Measurements from ENCODE around the gene EIF3K. TPM values are rescaled to one million over a fixed set of nuclear protein-coding genes. Genes with fewer than 3 reads are reported as not detected.
"Not testable (repeated sequence)": the region's sequence is repeated elsewhere in the genome, so short reads cannot be mapped to it uniquely, and the experiment has no call there.

EIF3K gene
- 358 and 549 TPM in 2 replicates for total RNA-seq (2014; rRNA removed; shearing (Covaris generic))

- DNase-seq (ENCODE audit: low spot score), result peak; percentile 99
These were observed at the start of gene EIF3K for GRCh38 chr19:38618590-38619360. EIF3K (plus strand) TSS chr19:38619188; CDS start chr19:38619269, 81 bp downstream.

- no peak for DNase-seq (ENCODE audit: low spot score)
These were observed 49.5 kb upstream of the EIF3K start for GRCh38 chr19:38569368-38569983.

GRCh38 chr19:38571682-38572081 lies 47.3 kb upstream of the EIF3K start:
- no peak for DNase-seq (ENCODE audit: low spot score)

GRCh38 chr19:38577826-38578225 lies 41.2 kb upstream of the EIF3K start:
- no peak for DNase-seq (ENCODE audit: low spot score)

- not testable (repeated sequence) for DNase-seq (ENCODE audit: low spot score)
These were observed 39.7 kb upstream of the EIF3K start for GRCh38 chr19:38579304-38579703.

- DNase-seq (ENCODE audit: low spot score), result no peak
These were observed 38.9 kb upstream of the EIF3K start for GRCh38 chr19:38580080-38580479.

- DNase-seq (ENCODE audit: low spot score), result no peak
These were observed 35.6 kb upstream of the EIF3K start for GRCh38 chr19:38583219-38583984.

- DNase-seq (ENCODE audit: low spot score), result no peak
These were observed 35.0 kb upstream of the EIF3K start for GRCh38 chr19:38583985-38584305.

- no peak for DNase-seq (ENCODE audit: low spot score)
These were observed 31.4 kb upstream of the EIF3K start for GRCh38 chr19:38587562-38587961.

GRCh38 chr19:38588041-38588440 lies 30.9 kb upstream of the EIF3K start:
- DNase-seq (ENCODE audit: low spot score), result no peak

GRCh38 chr19:38592940-38593339 lies 26.0 kb upstream of the EIF3K start:
- no peak for DNase-seq (ENCODE audit: low spot score)

- DNase-seq (ENCODE audit: low spot score), result no peak
These were observed 22.7 kb upstream of the EIF3K start for GRCh38 chr19:38596057-38596981.

- DNase-seq (ENCODE audit: low spot score), result no peak
These were observed 21.9 kb upstream of the EIF3K start for GRCh38 chr19:38597075-38597474.

- no peak for DNase-seq (ENCODE audit: low spot score)
These were observed 19.3 kb upstream of the EIF3K start for GRCh38 chr19:38599722-38600121.

GRCh38 chr19:38602856-38603255 lies 16.1 kb upstream of the EIF3K start:
- not testable (repeated sequence) for DNase-seq (ENCODE audit: low spot score)

- no peak for DNase-seq (ENCODE audit: low spot score)
These were observed 12.9 kb upstream of the EIF3K start for GRCh38 chr19:38606131-38606530.

- no peak for DNase-seq (ENCODE audit: low spot score)
These were observed 4.7 kb upstream of the EIF3K start for GRCh38 chr19:38614289-38614688.

- DNase-seq (ENCODE audit: low spot score), result no peak
These were observed 3.9 kb upstream of the EIF3K start for GRCh38 chr19:38615007-38615581.

GRCh38 chr19:38616265-38616664 lies 2.7 kb upstream of the EIF3K start:
- no peak for DNase-seq (ENCODE audit: low spot score)

- DNase-seq (ENCODE audit: low spot score), result no peak
These were observed 1.7 kb upstream of the EIF3K start for GRCh38 chr19:38617283-38617763.

All from A172 (cell line).